Ishikawa (cell line): ENCODE results near the gene PDE4D.

Experiments
- CEBPB ChIP-seq: IDR thresholded peaks from 2 replicates; pipeline ENCODE4 v1.6.1; 2012
- CREB1 ChIP-seq: IDR thresholded peaks from 2 replicates; pipeline ENCODE4 v1.6.1; 2012; ENCODE audit warnings: low read depth
- EGR1 ChIP-seq: IDR thresholded peaks from 2 replicates; pipeline ENCODE4 v1.6.1; 2012
- EP300 ChIP-seq: IDR thresholded peaks from 2 replicates; pipeline ENCODE4 v1.6.1; 2012; ENCODE audit warnings: borderline replicate concordance
- FOXM1 ChIP-seq: IDR thresholded peaks from 2 replicates; pipeline ENCODE4 v1.6.1; 2012; ENCODE audit warnings: low read depth, borderline replicate concordance
- MAX ChIP-seq: IDR thresholded peaks from 2 replicates; pipeline ENCODE4 v1.6.1; 2012
- NFIC ChIP-seq: IDR thresholded peaks from 2 replicates; pipeline ENCODE4 v1.6.1; 2012
- RAD21 ChIP-seq: IDR thresholded peaks from 2 replicates; pipeline ENCODE4 v1.6.1; 2012; ENCODE audit warnings: low read depth
- REST ChIP-seq: IDR thresholded peaks from 2 replicates; pipeline ENCODE4 v1.6.1; 2012; ENCODE audit warnings: low read depth, mild to moderate bottlenecking
- TAF1 ChIP-seq: IDR thresholded peaks from 2 replicates; pipeline ENCODE4 v1.6.1; 2012; ENCODE audit warnings: low read depth, mild to moderate bottlenecking
- TCF12 ChIP-seq: IDR thresholded peaks from 2 replicates; pipeline ENCODE4 v1.6.1; 2012; ENCODE audit warnings: low read depth
- TEAD4 ChIP-seq: IDR thresholded peaks from 2 replicates; pipeline ENCODE4 v1.6.1; 2012
- USF1 ChIP-seq: IDR thresholded peaks from 2 replicates; pipeline ENCODE4 v1.6.1; 2012
- YY1 ChIP-seq: IDR thresholded peaks from 2 replicates; pipeline ENCODE4 v1.6.1; 2012; ENCODE audit warnings: low read depth
- ZBTB7A ChIP-seq: IDR thresholded peaks from 2 replicates; pipeline ENCODE4 v1.6.1; 2012; ENCODE audit warnings: low read depth

The PDE4D gene

GRCh38 chr5:59683311-59683710, 210.2 kb downstream of the PDE4D start:
- TF ChIP-seq TEAD4 (no peak), USF1 (no peak), MAX (no peak), CEBPB (no peak), NFIC (no peak), ZBTB7A (no peak), REST (no peak), FOXM1 (no peak), CREB1 (no peak), RAD21 (no peak), TCF12 (no peak), EP300 (no peak), TAF1 (no peak), EGR1 (no peak), YY1 (no peak)

- TF ChIP-seq CEBPB (no peak), YY1 (no peak), EGR1 (no peak), EP300 (no peak), ZBTB7A (no peak), TAF1 (no peak), NFIC (no peak), TCF12 (no peak), USF1 (no peak), CREB1 (no peak), RAD21 (no peak), REST (no peak), FOXM1 (no peak), TEAD4 (no peak), MAX (no peak)
Measured at GRCh38 chr5:59682542-59682941, 211.0 kb downstream of the PDE4D start.

- TF ChIP-seq NFIC = no peak
- TF ChIP-seq USF1 = no peak
- no peak for TF ChIP-seq TEAD4
Measured at GRCh38 chr5:59678943-59679342, 214.6 kb downstream of the PDE4D start.

GRCh38 chr5:59674763-59675162, 218.8 kb downstream of the PDE4D start:
- no peak for TF ChIP-seq USF1
- TF ChIP-seq TCF12 = no peak
- TF ChIP-seq YY1 = no peak
- no peak for TF ChIP-seq ZBTB7A

GRCh38 chr5:59673438-59674058, 220.0 kb downstream of the PDE4D start:
- TF ChIP-seq CEBPB (no peak), RAD21 (peak; percentile 85), TEAD4 (no peak)
